CD4-positive, alpha-beta T cell treated with Interferon alpha-2 for 1 hour (primary cell): Measurements from ENCODE around the gene MYL3.
A peak's percentile ranks its signal among the peaks of the same experiment; 100 is the strongest.

Experiments
- DNase-seq, 2 donors: peaks; one replicate each; pipeline ENCODE4 v3.0.0-alpha.2; 2020 to 2022

MYL3 gene

GRCh38 chr3:46882377-46883053, 19.3 kb upstream of the MYL3 start:
- DNase-seq, result no peak

GRCh38 chr3:46881596-46882376, 18.5 kb upstream of the MYL3 start:
- no peak for DNase-seq

- DNase-seq, result no peak
These were observed 17.8 kb upstream of the MYL3 start for GRCh38 chr3:46880884-46881595.

DNA sequence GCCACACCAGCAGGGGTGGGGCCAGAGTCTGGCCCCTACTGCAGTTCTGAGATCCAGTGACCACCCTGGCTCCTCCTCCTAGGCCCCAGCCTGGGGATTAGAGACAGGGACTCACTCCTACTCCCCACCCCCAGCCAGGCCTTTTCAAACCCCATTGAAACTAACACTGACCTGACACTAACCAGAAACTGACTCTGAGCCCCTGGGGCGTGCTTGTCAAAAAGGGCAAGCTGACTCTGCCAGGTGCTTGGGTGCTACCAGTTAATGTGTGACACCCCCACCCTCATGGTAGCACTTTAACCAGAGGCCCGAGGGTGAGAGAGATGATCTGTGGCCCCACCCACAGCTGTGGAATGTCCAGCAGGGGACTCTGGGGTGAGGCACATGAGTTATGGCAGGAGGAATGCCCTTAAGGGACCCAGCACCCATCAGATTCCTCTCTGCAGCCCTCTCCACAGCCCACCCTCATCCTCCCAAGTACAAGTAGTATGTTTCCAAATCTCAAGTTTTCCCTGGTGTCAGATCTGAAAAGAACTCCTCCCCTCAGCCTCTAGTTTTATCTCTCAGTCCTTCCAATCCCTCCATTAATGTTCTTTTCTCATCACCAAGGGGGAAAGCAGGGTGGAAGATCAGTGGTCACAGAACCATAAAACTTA, 15.7 kb upstream of the MYL3 start:
- DNase-seq, result no peak

DNA sequence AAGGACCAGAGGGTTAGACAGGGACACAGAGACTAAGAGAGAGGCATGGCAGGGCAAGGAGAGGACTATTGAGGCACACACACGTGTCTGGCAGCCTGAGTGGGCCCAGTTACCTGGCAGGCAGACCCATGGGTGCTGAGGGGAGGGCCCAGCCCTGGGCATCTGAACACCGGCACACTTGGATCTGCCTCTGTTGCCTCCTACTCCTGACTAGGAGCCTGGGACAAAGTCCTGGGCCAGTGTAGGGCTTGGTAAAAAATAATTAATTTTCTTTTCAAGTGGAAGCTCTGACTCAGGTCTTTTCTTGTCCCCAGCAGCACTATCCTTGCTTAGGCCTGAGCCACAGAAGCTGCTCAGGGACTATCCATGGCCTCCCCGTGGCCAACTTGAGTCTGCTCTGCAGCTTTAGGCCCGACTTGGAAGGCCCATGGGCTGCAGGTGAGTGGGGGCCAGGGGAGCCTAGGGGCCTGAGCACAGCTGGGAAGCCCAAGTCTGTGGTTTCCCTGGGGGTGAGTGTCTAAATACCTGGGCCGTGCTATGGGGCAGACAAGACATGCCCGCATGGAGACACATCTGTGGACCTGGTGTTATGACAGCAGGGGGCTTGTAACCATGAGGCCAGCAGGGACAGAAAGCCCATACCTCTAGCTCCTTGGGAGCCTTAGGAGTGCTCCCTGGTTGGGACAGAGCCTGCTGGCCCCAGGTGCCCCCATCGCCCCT, 14.3 kb upstream of the MYL3 start, which contains the start of gene PTH1R:
PTH1R (plus strand) TSS at position 316 of the 720 bp plus-strand sequence. CDS start 5,839 bp downstream, outside the sequence.
- DNase-seq, result no peak

GRCh38 chr3:46876313-46877300, 13.4 kb upstream of the MYL3 start:
- no peak for DNase-seq

DNA sequence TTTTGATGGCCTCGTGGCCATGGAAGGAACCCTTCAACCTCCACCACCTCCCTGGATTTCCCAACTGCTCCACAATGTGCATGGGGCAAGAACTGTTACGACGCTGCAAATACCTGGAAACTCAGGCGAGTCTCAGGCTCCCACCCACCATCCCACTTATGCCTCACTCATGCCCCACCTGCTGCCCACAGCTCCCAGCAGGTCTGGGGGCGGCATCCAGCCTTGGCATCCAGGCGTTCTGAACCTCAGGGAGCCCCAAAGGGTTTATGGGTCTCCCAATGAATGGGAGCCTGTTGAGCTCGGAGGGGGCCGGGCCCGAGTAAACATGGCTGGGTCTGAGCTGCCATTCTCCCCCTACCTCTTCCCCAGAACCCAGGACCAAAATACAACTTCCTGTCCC, 12.3 kb upstream of the MYL3 start:
- no peak for DNase-seq

GRCh38 chr3:46874430-46874829, 11.2 kb upstream of the MYL3 start:
- no peak for DNase-seq

DNA sequence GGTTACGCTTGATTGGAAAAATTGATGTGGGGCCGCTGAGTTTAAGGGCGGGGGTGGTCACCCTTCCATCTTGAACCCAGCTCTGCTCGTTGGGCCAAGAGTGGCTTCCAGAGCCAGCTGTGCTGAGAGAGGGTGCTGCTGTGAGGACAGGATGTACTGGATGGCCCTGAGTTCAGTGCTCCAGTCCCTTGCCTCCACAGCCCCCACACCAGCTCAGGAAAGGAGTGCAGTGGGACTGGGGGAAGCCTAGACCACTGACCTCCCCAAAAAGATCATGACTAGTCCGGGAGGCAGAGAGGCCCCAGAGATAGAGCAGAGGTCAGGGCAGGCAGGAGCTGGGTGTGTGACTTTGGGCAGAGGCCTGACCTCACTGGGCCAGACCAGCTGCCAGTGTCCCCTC, 10.3 kb upstream of the MYL3 start:
- DNase-seq, result no peak

GRCh38 chr3:46871222-46871621, 8.0 kb upstream of the MYL3 start:
- no peak for DNase-seq

GRCh38 chr3:46870651-46871050, 7.4 kb upstream of the MYL3 start:
- no peak for DNase-seq

- no peak for DNase-seq
These were observed 6.2 kb upstream of the MYL3 start for GRCh38 chr3:46869440-46869839.

DNA sequence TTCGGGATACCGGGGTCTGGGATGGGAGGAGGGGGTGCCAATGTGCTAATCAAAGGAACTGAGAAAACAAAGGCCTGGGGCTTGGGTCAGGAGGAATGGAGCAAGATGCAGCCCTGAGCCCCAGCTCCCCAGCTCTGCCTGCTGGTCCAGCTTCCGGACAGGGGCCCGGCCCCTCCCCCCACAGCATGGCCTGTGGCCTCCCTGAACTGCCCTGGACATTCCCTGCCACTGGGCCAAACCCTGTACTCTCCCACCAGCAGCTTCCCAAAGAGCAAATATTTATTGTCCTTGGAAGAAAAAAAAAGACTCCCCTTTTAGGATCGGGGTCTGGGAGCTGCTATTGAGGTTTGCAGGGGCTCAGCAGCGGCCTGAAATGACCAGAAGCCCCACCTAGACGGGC, 5.7 kb upstream of the MYL3 start:
- DNase-seq, result no peak

- DNase-seq, result no peak
These were observed 5.0 kb upstream of the MYL3 start for GRCh38 chr3:46868287-46868686.

DNA sequence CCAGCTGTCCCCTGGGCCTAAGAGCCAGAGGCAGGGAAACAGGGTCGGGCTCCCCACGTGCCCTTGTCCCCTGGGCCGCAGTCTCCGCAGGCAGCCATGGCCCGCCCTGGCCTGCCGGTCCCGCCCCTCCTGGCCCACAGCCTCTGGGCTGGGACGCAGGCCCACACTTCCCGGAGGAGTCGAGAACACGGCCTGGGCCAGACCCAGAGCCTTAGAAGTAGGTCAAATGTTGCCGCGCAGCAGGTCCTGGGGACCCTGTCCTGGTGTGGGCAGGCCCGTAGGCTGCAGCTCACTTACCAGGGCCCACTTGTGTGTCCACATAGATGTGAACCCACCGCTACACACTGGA, 4.3 kb upstream of the MYL3 start:
- no peak for DNase-seq

DNA sequence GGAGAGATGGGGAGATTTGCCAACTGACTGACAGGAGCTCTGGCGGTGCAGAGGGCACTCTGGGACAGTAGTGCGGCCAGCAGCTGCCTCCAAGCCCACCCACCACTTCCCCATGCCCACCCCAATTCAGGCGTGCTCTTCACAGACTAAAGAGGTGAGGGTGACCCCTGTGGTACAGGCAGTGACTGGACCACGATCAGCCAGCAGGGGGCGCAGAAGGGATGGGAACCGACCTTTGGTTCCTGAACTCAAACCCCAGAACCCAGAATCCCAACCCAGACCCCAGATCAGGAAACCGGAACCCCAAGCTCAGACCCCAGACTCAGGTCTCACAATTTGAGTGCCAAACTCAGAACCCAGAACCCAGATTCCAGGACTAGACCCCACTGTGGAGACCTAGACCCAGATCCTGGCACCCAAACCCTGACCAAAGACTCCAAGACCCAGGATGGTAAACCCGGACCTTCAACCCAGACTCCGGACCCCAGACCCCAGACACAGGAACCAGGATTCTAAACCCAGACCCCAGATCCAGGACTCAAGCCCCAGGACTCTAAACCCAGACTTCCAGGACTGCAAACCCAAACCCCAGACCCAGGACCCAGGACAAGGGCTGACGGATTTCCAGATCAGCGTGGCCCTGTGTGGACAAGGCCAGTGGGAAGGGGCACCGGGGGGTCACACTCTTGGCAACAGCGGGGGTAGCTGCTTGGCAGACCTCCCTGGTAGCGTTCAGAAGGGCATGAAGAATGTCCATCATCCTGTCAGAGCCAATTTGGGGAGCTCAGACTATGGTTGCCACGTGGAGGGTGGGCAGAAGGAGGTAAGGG, 3.7 kb upstream of the MYL3 start:
- peak; percentile 66 to 76 for DNase-seq

DNA sequence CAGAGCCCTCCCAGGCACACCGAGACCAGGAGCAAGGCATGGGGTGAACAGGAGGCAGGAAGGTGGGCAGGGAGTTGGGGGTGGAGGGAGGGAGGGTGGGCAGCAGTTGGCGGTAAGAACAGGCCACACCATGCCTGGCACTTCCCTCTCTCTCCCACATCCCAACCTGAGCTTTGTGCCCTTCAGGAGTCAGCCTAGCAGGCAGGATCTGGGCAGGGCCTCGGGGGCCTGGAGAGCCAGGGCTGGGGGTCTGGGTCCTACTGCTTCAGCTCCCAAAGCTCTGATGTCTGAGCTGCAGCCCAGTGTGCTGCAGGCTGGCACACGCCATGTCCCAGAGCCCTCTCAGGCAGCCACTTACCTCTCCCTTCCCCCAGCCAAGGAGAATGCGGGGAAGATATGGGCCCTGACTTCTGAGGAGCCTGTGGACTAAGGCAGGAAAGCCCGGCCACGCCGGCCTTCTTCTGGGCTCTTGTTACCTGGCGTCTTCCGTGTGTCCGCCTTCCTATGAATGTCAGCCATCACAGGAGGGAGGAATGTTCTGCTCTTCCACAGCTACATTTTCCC, 2.9 kb upstream of the MYL3 start:
- DNase-seq, result no peak

DNA sequence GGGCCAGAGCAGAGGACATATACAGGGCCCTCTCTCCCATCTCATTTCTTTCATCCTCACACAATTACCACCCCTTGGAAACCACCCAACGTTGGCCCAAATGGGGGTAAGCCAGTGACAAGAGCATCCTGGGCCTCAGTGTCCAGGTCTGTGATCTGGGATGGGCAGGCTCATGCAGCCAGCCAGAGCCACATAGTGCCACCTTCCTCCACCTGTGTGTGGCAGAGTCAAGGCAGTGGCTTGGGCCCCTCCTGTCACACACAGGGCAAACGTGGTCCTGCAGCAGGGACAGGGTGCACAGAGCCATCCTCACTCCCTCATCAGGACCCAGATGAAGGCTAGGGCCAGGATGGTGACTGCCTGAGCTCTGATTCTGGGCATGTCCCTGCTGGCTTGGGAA, 2.3 kb upstream of the MYL3 start:
- no peak for DNase-seq

DNA sequence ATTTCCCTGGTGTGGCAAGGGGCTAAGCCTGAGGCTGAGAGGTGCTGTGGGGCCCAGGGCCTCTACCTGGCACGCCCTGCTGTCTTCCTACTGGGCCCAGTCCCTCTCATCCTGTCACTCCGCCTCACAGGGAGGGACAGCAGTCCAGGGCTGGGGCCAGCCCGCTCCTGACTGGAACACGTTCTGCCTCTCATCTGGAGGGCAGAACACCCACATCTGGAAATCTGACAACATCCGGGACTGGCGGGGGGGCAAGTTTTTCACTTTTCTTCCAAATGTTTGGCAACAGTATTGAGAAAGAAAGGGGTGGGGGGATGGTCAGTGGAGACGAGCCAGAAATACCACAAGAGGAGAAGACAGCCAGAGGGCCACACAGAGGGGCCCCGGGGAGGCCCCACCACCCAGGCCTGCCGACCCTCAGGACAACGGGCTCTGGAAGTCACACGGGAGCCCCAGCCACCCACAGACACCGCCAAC, 1.8 kb upstream of the MYL3 start:
- DNase-seq, result no peak
